GM12872 (cell line): ENCODE data around the gene CD300LF.
A peak's percentile ranks its signal among the peaks of the same experiment; 100 is the strongest.

Source experiments
- CTCF ChIP-seq: IDR thresholded peaks from 3 replicates; pipeline ENCODE4 v1.5.1; 2011; ENCODE audit warnings: low read depth, mild to moderate bottlenecking, low read length, moderate library complexity; ENCODE audit not compliant: insufficient read depth

The CD300LF gene

GRCh38 chr17:74750327-74751069 lies 37.8 kb upstream of the CD300LF start:
- no peak for TF ChIP-seq CTCF

- no peak for TF ChIP-seq CTCF
Observed at GRCh38 chr17:74750039-74750326, 37.3 kb upstream of the CD300LF start.

- no peak for TF ChIP-seq CTCF
Observed at GRCh38 chr17:74749279-74750038, 36.7 kb upstream of the CD300LF start.

- peak; percentile 37; the same call in 2 of the 3 replicates for TF ChIP-seq CTCF
Observed at GRCh38 chr17:74748529-74749278, 36.0 kb upstream of the CD300LF start, which contains the start of gene NHERF1. Gene NHERF1 (plus strand): TSS chr17:74748628. CDS start chr17:74748847, 219 bp downstream.

- TF ChIP-seq CTCF, result no peak
Observed at GRCh38 chr17:74748279-74748528, 35.5 kb upstream of the CD300LF start.

GRCh38 chr17:74746922-74747321 lies 34.2 kb upstream of the CD300LF start:
- no peak for TF ChIP-seq CTCF

GRCh38 chr17:74746376-74746775 lies 33.7 kb upstream of the CD300LF start:
- no peak for TF ChIP-seq CTCF
